ENCODE data around the gene SPRYD7. TPM values are rescaled to one million over a fixed set of nuclear protein-coding genes. Genes with fewer than 3 reads are reported as not detected.

SPRYD7 gene
- total RNA-seq, 1 donor from 2014 or later = 10.3 TPM

- peak overlapping the region; percentile 98 for H3K4me3 Mint-ChIP-seq (ENCODE audit: unreplicated experiment)
- peaks cover 8% of the 10 kb centered on the region for H3K4me1 Mint-ChIP-seq (ENCODE audit: low read depth, unreplicated experiment)
- peak overlapping the region; percentile 94 for H3K27ac Mint-ChIP-seq (ENCODE audit: unreplicated experiment)
- Histone ChIP-seq H3K27ac (ENCODE audit: low read depth, low read length) (peak overlapping the region; percentile 74), H3K27me3 (ENCODE audit: insufficient read depth, low read length) (no peaks in the 10 kb centered on the region), H4K20me1 (ENCODE audit: insufficient read depth, low read length) (peaks cover 7% of the 10 kb centered on the region), H3K9me3 (ENCODE audit: insufficient read depth, low read depth, low read length) (no peaks in the 10 kb centered on the region), H3K4me1 (ENCODE audit: insufficient read depth, low read length) (peaks cover 5% of the 10 kb centered on the region), H3K79me2 (ENCODE audit: insufficient read depth, low read length) (peaks cover 37% of the 10 kb centered on the region), H2AFZ (ENCODE audit: low read depth, low read length) (peak overlapping the region; percentile 83), H3K4me2 (ENCODE audit: low read length) (peak overlapping the region; percentile 95), H3K36me3 (ENCODE audit: insufficient read depth, low read length) (no peaks in the 10 kb centered on the region), H3K9ac (ENCODE audit: low read length) (peak overlapping the region; percentile 90), H3K4me3 (ENCODE audit: insufficient read depth, low read depth, low read length) (peak overlapping the region; percentile 82)
- H3K9me3 Mint-ChIP-seq (ENCODE audit: unreplicated experiment) = no peaks in the 10 kb centered on the region
- DNase-seq (ENCODE audit: low read depth) (peak; percentile 57), FAIRE-seq (no peak)
- peaks cover 3% of the 10 kb centered on the region for H3K36me3 Mint-ChIP-seq (ENCODE audit: low read depth, unreplicated experiment)
- no peaks in the 10 kb centered on the region for H3K27me3 Mint-ChIP-seq (ENCODE audit: low read depth, unreplicated experiment)
- TF ChIP-seq CTCF (IDR thresholded peaks at IDR 0.05; ENCODE audit: insufficient read depth, low read depth, low read length) = no peak
Measured at GRCh38 chr13:49935171-49936074, 717 bp downstream of the SPRYD7 start.

- no peak overlapping the region for H3K4me3 ChIP-seq (ENCODE audit: insufficient read depth, low read depth, low read length)
- peak overlapping the region; percentile 13 for H3K4me2 ChIP-seq (ENCODE audit: low read length)
- H3K36me3 Mint-ChIP-seq (ENCODE audit: low read depth, unreplicated experiment) = peaks cover 3% of the 10 kb centered on the region
- no peaks in the 10 kb centered on the region for H3K36me3 ChIP-seq (ENCODE audit: insufficient read depth, low read length)
- H3K9me3 Mint-ChIP-seq (ENCODE audit: unreplicated experiment) = no peaks in the 10 kb centered on the region
- H3K4me1 ChIP-seq (ENCODE audit: insufficient read depth, low read length) = peaks cover 6% of the 10 kb centered on the region
- H3K27ac ChIP-seq (ENCODE audit: low read depth, low read length) = no peak overlapping the region
- H3K9me3 ChIP-seq (ENCODE audit: insufficient read depth, low read depth, low read length) = no peaks in the 10 kb centered on the region
- no peaks in the 10 kb centered on the region for H3K27me3 Mint-ChIP-seq (ENCODE audit: low read depth, unreplicated experiment)
- no peak for FAIRE-seq
- H3K4me1 Mint-ChIP-seq (ENCODE audit: low read depth, unreplicated experiment) = peaks cover 11% of the 10 kb centered on the region
- no peak overlapping the region for H3K4me3 Mint-ChIP-seq (ENCODE audit: unreplicated experiment)
- DNase-seq (ENCODE audit: low read depth) = peak; percentile 44
- peaks cover 7% of the 10 kb centered on the region for H4K20me1 ChIP-seq (ENCODE audit: insufficient read depth, low read length)
- TF ChIP-seq EZH2 (IDR thresholded peaks at IDR 0.05; ENCODE audit: insufficient read depth, low read length) (no peak), CTCF (IDR thresholded peaks at IDR 0.05; ENCODE audit: insufficient read depth, low read depth, low read length) (no peak)
- H3K27ac Mint-ChIP-seq (ENCODE audit: unreplicated experiment) = no peak overlapping the region
- H2AFZ ChIP-seq (ENCODE audit: low read depth, low read length) = no peak overlapping the region
- H3K27me3 ChIP-seq (ENCODE audit: insufficient read depth, low read length) = no peaks in the 10 kb centered on the region
- no peak overlapping the region for H3K9ac ChIP-seq (ENCODE audit: low read length)
- H3K79me2 ChIP-seq (ENCODE audit: insufficient read depth, low read length) = peaks cover 37% of the 10 kb centered on the region
Measured at GRCh38 chr13:49933511-49933910, 2.6 kb downstream of the SPRYD7 start.

GRCh38 chr13:49932868-49933267 is 3.3 kb downstream of the SPRYD7 start:
- TF ChIP-seq CTCF (IDR thresholded peaks at IDR 0.05; ENCODE audit: insufficient read depth, low read depth, low read length) (no peak), EZH2 (IDR thresholded peaks at IDR 0.05; ENCODE audit: insufficient read depth, low read length) (no peak)
- Histone ChIP-seq H3K4me2 (ENCODE audit: low read length) (no peak overlapping the region), H3K9ac (ENCODE audit: low read length) (no peak overlapping the region), H2AFZ (ENCODE audit: low read depth, low read length) (no peak overlapping the region), H3K79me2 (ENCODE audit: insufficient read depth, low read length) (peaks cover 37% of the 10 kb centered on the region), H3K4me3 (ENCODE audit: insufficient read depth, low read depth, low read length) (no peak overlapping the region), H4K20me1 (ENCODE audit: insufficient read depth, low read length) (peaks cover 7% of the 10 kb centered on the region), H3K27me3 (ENCODE audit: insufficient read depth, low read length) (no peaks in the 10 kb centered on the region), H3K9me3 (ENCODE audit: insufficient read depth, low read depth, low read length) (no peaks in the 10 kb centered on the region), H3K36me3 (ENCODE audit: insufficient read depth, low read length) (no peaks in the 10 kb centered on the region), H3K4me1 (ENCODE audit: insufficient read depth, low read length) (peaks cover 12% of the 10 kb centered on the region), H3K27ac (ENCODE audit: low read depth, low read length) (no peak overlapping the region)
- Mint-ChIP-seq H3K27ac (ENCODE audit: unreplicated experiment) (no peak overlapping the region), H3K4me1 (ENCODE audit: low read depth, unreplicated experiment) (peaks cover 13% of the 10 kb centered on the region), H3K9me3 (ENCODE audit: unreplicated experiment) (no peaks in the 10 kb centered on the region), H3K27me3 (ENCODE audit: low read depth, unreplicated experiment) (no peaks in the 10 kb centered on the region), H3K36me3 (ENCODE audit: low read depth, unreplicated experiment) (peaks cover 3% of the 10 kb centered on the region), H3K4me3 (ENCODE audit: unreplicated experiment) (no peak overlapping the region)
- FAIRE-seq (no peak), DNase-seq (ENCODE audit: low read depth) (no peak)

All from astrocyte (in vitro differentiated cells and primary cell).